H9 (cell line): Measurements from ENCODE around the gene ANKRD55. TPM values are rescaled to one million over a fixed set of nuclear protein-coding genes. Genes with fewer than 3 reads are reported as not detected.
A peak's percentile ranks its signal among the peaks of the same experiment; 100 is the strongest.

Source experiments
- DNase-seq: peaks from one replicate; pipeline ENCODE4 v3.0.0-alpha.2; 2017
- H2AFZ ChIP-seq: one replicate; pipeline ENCODE4 v1.6.1; 2013; ENCODE audit warnings: mild to moderate bottlenecking, low read length, control low read depth, moderate library complexity
- H2AK5ac ChIP-seq: 2 replicates; pipeline ENCODE4 v1.6.1; 2013; ENCODE audit warnings: low read length, control low read depth, mixed read lengths; ENCODE audit not compliant: insufficient read length
- H2BK120ac ChIP-seq: one replicate; pipeline ENCODE4 v1.6.1; 2013; ENCODE audit warnings: low read depth, mild to moderate bottlenecking, low read length, control low read depth, inconsistent platforms; ENCODE audit not compliant: poor library complexity, severe bottlenecking
- H2BK12ac ChIP-seq: 2 replicates; pipeline ENCODE4 v1.6.1; 2013; ENCODE audit warnings: low read length, control low read depth, mixed read lengths, low read depth; ENCODE audit not compliant: insufficient read length
- H2BK15ac ChIP-seq: 2 replicates; pipeline ENCODE4 v1.6.1; 2013; ENCODE audit warnings: low read depth, low read length, control low read depth
- H2BK20ac ChIP-seq: one replicate; pipeline ENCODE4 v1.6.1; 2013; ENCODE audit warnings: low read depth, mild to moderate bottlenecking, low read length, control low read depth, inconsistent platforms; ENCODE audit not compliant: poor library complexity, severe bottlenecking
- H2BK5ac ChIP-seq: 2 replicates; pipeline ENCODE4 v1.6.1; 2013; ENCODE audit warnings: low read length, control low read depth, mixed read lengths; ENCODE audit not compliant: insufficient read length
- H3K14ac ChIP-seq: 2 replicates; pipeline ENCODE4 v1.6.1; 2013; ENCODE audit warnings: low read length, control low read depth; ENCODE audit not compliant: insufficient read depth
- H3K18ac ChIP-seq: 2 replicates; pipeline ENCODE4 v1.6.1; 2013; ENCODE audit warnings: low read depth, mild to moderate bottlenecking, mixed read lengths, low read length, control low read depth; ENCODE audit not compliant: insufficient read length
- H3K23ac ChIP-seq: 2 replicates; pipeline ENCODE4 v1.6.1; 2013; ENCODE audit warnings: low read length, control low read depth, mixed read lengths, low read depth; ENCODE audit not compliant: insufficient read length
- H3K23me2 ChIP-seq: 2 replicates; pipeline ENCODE4 v1.6.1; 2013; ENCODE audit warnings: low read depth, mild to moderate bottlenecking, mixed read lengths, low read length, control low read depth; ENCODE audit not compliant: insufficient read length, poor library complexity, severe bottlenecking
- H3K27ac ChIP-seq: 2 replicates; pipeline ENCODE4 v1.5.1; 2013; ENCODE audit warnings: low read length, control low read depth, mixed read lengths, low read depth; ENCODE audit not compliant: insufficient read length
- H3K27me3 ChIP-seq: 2 replicates; pipeline ENCODE4 v1.6.1; 2013; ENCODE audit warnings: low read length, control low read depth, inconsistent platforms; ENCODE audit not compliant: insufficient read depth
- H3K4ac ChIP-seq: 2 replicates; pipeline ENCODE4 v1.6.1; 2013; ENCODE audit warnings: low read depth, mild to moderate bottlenecking, control low read depth, inconsistent platforms, low read length, moderate library complexity
- H3K4me1 ChIP-seq: 2 replicates; pipeline ENCODE4 v1.6.1; 2013; ENCODE audit warnings: low read length, control low read depth, inconsistent platforms; ENCODE audit not compliant: insufficient read depth
- H3K4me2 ChIP-seq: 2 replicates; pipeline ENCODE4 v1.6.1; 2013; ENCODE audit warnings: low read length, control low read depth, mixed read lengths; ENCODE audit not compliant: insufficient read length, insufficient read depth
- H3K56ac ChIP-seq: 2 replicates; pipeline ENCODE4 v1.6.1; 2013; ENCODE audit warnings: low read depth, mild to moderate bottlenecking, mixed read lengths, low read length, control low read depth; ENCODE audit not compliant: insufficient read length
- H3K79me1 ChIP-seq: 2 replicates; pipeline ENCODE4 v1.6.1; 2013; ENCODE audit warnings: low read depth, mild to moderate bottlenecking, moderate library complexity, low read length, control low read depth, inconsistent platforms; ENCODE audit not compliant: insufficient read depth, poor library complexity, severe bottlenecking
- H3K79me2 ChIP-seq: 2 replicates; pipeline ENCODE4 v1.6.1; 2013; ENCODE audit warnings: low read length, control low read depth, inconsistent platforms; ENCODE audit not compliant: insufficient read depth
- H3K9ac ChIP-seq: 2 replicates; pipeline ENCODE4 v1.6.1; 2013; ENCODE audit warnings: low read length, control low read depth, mixed read lengths; ENCODE audit not compliant: insufficient read length; ENCODE audit errors: extremely low read depth
- H3K9me3 ChIP-seq: one replicate; pipeline ENCODE4 v1.6.1; 2013; ENCODE audit warnings: low read depth, low read length, inconsistent platforms; ENCODE audit not compliant: control insufficient read depth
- H3T11ph ChIP-seq: one replicate; pipeline ENCODE4 v1.6.1; 2013; ENCODE audit warnings: mild to moderate bottlenecking, low read length, control low read depth, inconsistent platforms
- H4K20me1 ChIP-seq: one replicate; pipeline ENCODE4 v1.6.1; 2013; ENCODE audit not compliant: control insufficient read depth, insufficient read length, insufficient read depth
- H4K5ac ChIP-seq: 2 replicates; pipeline ENCODE4 v1.6.1; 2013; ENCODE audit warnings: low read depth, mild to moderate bottlenecking, mixed read lengths, low read length, control low read depth; ENCODE audit not compliant: insufficient read length
- H4K8ac ChIP-seq: replicated peaks from 2 replicates; pipeline ENCODE4 v1.6.1; 2013; ENCODE audit warnings: low read length, control low read depth, mixed read lengths, low read depth; ENCODE audit not compliant: insufficient read length
- H4K91ac ChIP-seq: 2 replicates; pipeline ENCODE4 v1.6.1; 2013; ENCODE audit warnings: low read depth, mild to moderate bottlenecking, moderate library complexity, mixed read lengths, low read length, control low read depth; ENCODE audit not compliant: insufficient read length
- H3K27ac Mint-ChIP-seq, 3 experiments: 2 replicates in 2 of 3; 3 replicates in 1 of 3; pipeline ENCODE4 v1.8.0; 2020 to 2021; ENCODE audit warnings: mixed read lengths in 3 of 3, mild to moderate bottlenecking in 1 of 3, moderate library complexity in 1 of 3
- H3K27me3 Mint-ChIP-seq: 2 replicates; pipeline ENCODE4 v1.8.0; 2021; ENCODE audit warnings: low read depth, mild to moderate bottlenecking, moderate library complexity, mixed read lengths
- H3K36me3 Mint-ChIP-seq, 3 experiments: 2 replicates in 2 of 3; 3 replicates in 1 of 3; pipeline ENCODE4 v1.8.0; 2020 to 2021; ENCODE audit warnings: low read depth in 3 of 3, mixed read lengths in 3 of 3; ENCODE audit not compliant: insufficient read depth in 1 of 3
- H3K4me1 Mint-ChIP-seq, 2 experiments: 2 replicates each; pipeline ENCODE4 v1.8.0; 2020; ENCODE audit warnings: mixed read lengths in 2 of 2
- H3K4me3 Mint-ChIP-seq, 2 experiments: 2 replicates in 1 of 2; 3 replicates in 1 of 2; pipeline ENCODE4 v1.8.0; 2020 to 2021; ENCODE audit warnings: mild to moderate bottlenecking in 2 of 2, mixed read lengths in 2 of 2, moderate library complexity in 1 of 2
- H3K9me3 Mint-ChIP-seq, 2 experiments: 2 replicates in 1 of 2; 3 replicates in 1 of 2; pipeline ENCODE4 v1.8.0; 2020; ENCODE audit warnings: mild to moderate bottlenecking in 2 of 2, mixed read lengths in 2 of 2, moderate library complexity in 1 of 2
- CTCF ChIP-seq: fragments of 200-600 bp; sonication (generic); conservative IDR thresholded peaks from 3 replicates; pipeline ENCODE4 v1.8.0; 2021; ENCODE audit warnings: antibody characterized with exemption, mild to moderate bottlenecking
- WGBS: extraction: QIAGEN DNeasy Blood & Tissue Kit; methylation state at CpG from one replicate; pipeline ENCODE4 v1.1.7; 2013; ENCODE audit warnings: missing lambda C conversion rate, low lambda C conversion rate, mixed read lengths; ENCODE audit not compliant: insufficient read length; ENCODE audit errors: extremely low coverage; 5-methylcytosine and 5-hydroxymethylcytosine counted together
- total RNA-seq: library from RNA; stranded (reverse); gene quantifications from 2 replicates; pipeline ENCODE4 v1.2.1, GENCODE V29; 2021

ANKRD55 gene
- total RNA-seq, 1 experiment from 2014 or later: not detected

DNA sequence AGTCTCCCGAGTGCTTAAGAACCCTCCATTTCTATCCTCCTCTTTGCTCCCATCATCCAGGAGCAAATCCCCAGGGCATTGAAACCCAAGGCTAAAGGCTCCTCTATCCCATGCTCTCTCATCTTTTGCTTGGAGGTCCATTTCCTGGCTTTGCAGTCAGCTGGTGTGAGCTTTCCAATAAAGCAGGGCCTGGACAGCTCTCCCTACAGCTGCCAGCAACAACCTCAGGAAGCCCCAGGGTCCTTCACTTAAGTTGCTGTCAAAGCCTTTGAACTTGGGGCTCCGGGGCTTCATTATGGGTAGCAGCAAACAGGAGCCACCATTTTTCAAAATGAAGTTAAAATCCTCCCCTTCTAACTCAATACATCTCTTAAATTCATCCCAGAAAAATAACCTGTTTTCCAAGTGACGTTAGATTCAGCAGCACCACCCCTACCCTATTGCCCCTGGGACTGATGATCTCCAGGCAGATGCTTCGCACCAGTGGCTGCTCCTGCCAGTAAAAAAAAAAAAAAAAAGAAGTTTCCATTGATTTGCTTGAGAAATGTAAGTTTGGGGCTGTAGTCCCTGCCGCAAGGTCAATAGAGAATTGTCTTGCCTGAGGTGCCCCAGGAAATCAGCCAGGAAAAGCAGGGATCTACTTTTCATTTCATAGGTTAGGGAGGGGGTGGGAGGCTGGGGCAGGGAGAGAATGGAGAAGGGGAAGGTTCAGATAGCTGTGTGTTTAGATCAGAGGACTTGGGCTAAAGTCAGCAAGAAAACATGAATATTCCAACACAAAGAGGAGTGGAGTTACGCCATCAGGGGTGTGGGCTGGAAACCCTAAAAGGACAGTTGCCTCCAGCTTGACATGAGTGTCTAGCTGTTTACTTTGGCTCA lies 154.6 kb downstream of the ANKRD55 start:
- no peak overlapping the region for H3K18ac ChIP-seq
- H3K4me2 ChIP-seq: no peak overlapping the region
- H2BK15ac ChIP-seq: no peak overlapping the region
- no peaks in the 10 kb centered on the region for H3K9me3 ChIP-seq
- no peak overlapping the region for H2AK5ac ChIP-seq
- no peak overlapping the region for H2BK120ac ChIP-seq
- no peak for TF ChIP-seq CTCF
- no peak overlapping the region for H3K4ac ChIP-seq
- no peaks in the 10 kb centered on the region for H4K20me1 ChIP-seq
- no peaks in the 10 kb centered on the region for H3K79me1 ChIP-seq
- no peak overlapping the region for H4K91ac ChIP-seq
- H3K9ac ChIP-seq: no peak overlapping the region
- no CpG with 5 or more reads among the region's 6 CpGs for WGBS
- no peak overlapping the region for H2BK20ac ChIP-seq
- H3K23me2 ChIP-seq: no peaks in the 10 kb centered on the region
- no peak overlapping the region for H3K4me3 Mint-ChIP-seq
- no peak overlapping the region for H3K23ac ChIP-seq
- H2AFZ ChIP-seq: no peak overlapping the region
- H3K56ac ChIP-seq: no peak overlapping the region
- H3K27me3 Mint-ChIP-seq: no peaks in the 10 kb centered on the region; the same call in 1 of the 2 replicates
- no peaks in the 10 kb centered on the region for H3K4me1 ChIP-seq
- H3K79me2 ChIP-seq: no peaks in the 10 kb centered on the region
- no peak overlapping the region for H2BK12ac ChIP-seq
- H3K4me1 Mint-ChIP-seq: 0 out of 4 replicates have a peak, but pooled peaks cover 0 to 3% of the 10 kb centered on the region in 2 experiments
- peaks cover 0 to 3% of the 10 kb centered on the region in 2 experiments; a peak in 3 of 5 replicates for H3K9me3 Mint-ChIP-seq
- no peaks in the 10 kb centered on the region for H3K27me3 ChIP-seq
- DNase-seq: no peak
- no peaks in the 10 kb centered on the region; a peak in 1 of 7 replicates for H3K36me3 Mint-ChIP-seq
- H4K8ac ChIP-seq: no peak overlapping the region
- H3K14ac ChIP-seq: no peak overlapping the region
- no peak overlapping the region for H3K27ac ChIP-seq
- no peak overlapping the region for H4K5ac ChIP-seq
- H2BK5ac ChIP-seq: no peak overlapping the region
- H3K27ac Mint-ChIP-seq: peak overlapping the region in 1 of 3 experiments; percentile 59; a peak in 1 of 7 replicates
- no peak overlapping the region for H3T11ph ChIP-seq
